Renal cortex interstitium (tissue), 11 donors: ENCODE measurements around the gene HOTAIR. TPM values are rescaled to one million over a fixed set of nuclear protein-coding genes. Genes with fewer than 3 reads are reported as not detected.
A peak's percentile ranks its signal among the peaks of the same experiment; 100 is the strongest.

ENCODE experiments used
- DNase-seq, 11 donors: peaks; one replicate each; pipeline ENCODE4 v3.0.0-alpha.2; 2013; ENCODE audit warnings: low read depth in 9 of 11, low spot score in 4 of 11; ENCODE audit errors: extremely low read depth in 1 of 11
- polyA plus RNA-seq, 3 donors: library from polyadenylated mRNA; unstranded; fragments of 120-200 nt; gene quantifications; one replicate each; pipeline ENCODE4 v1.2.1, GENCODE V29; 2013; ENCODE audit not compliant: insufficient read length in 3 of 3

HOTAIR gene
- polyA plus RNA-seq, 3 donors = 1.6 to 4.3 (median 3.0) TPM

DNA sequence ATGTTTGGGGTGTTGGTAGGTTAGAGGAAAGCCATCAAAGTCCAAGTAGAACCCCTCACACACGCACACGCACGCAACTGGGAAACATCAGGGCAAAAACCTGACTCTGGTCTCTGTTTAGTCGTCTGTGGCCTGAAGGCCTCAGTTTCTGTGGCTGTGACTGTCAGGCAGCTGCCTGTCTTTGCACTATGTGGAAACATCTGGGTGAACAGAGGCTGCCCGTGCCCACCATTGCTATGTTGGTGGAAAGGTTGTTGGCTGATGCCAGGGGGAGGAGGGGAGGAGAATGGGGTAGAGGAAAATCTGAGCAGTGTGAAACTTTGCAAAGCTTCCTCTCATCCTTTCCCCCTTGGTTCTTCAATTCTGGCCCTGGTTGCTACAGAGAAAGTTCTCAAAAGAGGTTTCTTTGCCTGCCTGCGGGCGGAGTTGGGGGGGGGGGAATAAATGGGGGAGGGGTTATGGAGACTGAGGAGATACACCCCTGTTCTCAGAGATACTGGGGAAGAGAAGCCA is 17.7 kb upstream of the HOTAIR start:
- no peak for DNase-seq

GRCh38 chr12:53991077-53991460 is 16.3 kb upstream of the HOTAIR start:
- no peak for DNase-seq

GRCh38 chr12:53990311-53991076 is 15.7 kb upstream of the HOTAIR start:
- no peak for DNase-seq

GRCh38 chr12:53989227-53990113 is 14.7 kb upstream of the HOTAIR start:
- no peak for DNase-seq

DNA sequence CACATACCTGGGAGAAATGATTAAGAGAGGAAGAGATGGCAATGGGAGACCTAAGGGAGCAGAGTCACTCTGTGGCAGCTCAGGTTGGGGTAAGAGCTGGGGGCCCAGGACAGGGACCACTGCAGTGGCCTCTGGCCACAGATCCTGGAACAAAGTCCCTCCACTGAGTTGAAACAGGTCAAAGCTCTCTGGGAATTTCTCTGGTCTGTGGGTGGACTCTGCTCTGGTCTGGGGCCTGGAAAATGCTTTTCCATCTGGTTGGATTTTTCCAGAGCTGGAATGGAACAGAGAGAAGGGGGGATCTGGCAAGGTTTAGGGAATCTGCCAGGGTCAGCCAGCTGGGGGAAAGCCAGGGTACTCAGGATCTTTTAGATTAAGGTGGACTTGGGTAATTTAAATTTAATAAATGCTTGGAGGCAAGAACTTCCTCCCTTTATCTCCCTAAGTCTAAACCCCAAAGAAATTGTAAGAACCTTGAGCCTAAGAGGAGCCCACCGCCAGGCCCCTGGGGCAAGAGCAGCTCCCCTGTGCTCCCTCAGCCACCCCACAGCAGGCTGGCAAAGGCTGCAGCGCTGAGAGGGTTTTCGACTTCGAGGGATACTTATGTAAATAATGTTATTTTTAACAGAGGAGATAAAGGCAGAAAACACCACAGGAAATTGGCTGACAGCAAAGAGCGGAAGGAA is 13.9 kb upstream of the HOTAIR start:
- no peak for DNase-seq

GRCh38 chr12:53987787-53988230 is 13.1 kb upstream of the HOTAIR start:
- no peak for DNase-seq

GRCh38 chr12:53986686-53987483 is 12.1 kb upstream of the HOTAIR start:
- DNase-seq = no peak

DNA sequence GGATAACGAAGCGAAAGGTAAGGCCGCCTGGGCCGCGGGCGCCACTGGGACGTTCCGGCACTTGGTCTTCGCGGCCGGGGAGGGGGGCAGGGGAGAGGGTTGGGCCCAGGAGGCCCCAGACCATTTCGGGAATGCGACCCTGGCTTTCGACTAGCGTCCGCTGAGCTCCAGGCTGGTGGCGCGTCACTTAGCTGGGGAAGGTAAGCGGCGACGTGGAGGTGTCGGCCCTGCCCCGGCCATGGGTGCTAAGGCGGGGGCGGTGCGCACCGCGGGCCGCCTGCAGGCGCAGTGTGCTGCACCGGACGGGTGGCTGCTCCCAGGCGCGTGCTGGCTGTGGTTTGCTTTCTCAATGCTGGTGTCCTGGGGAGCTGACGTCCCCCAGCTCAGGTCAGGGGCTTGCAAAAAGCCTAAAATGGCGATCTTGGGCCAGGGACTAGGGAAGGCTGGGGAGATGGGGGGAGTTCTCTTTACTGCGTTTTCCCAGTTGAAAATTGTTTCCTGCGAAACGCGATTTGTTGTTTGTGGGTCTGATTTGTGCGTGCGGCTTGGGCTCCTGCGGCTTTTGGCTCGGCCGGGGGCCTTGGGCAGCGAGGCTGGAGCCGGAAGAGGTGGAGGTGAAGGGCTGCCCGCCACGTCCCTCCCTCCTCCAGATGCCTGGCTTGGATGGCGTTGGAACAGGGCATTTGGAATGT is 11.4 kb upstream of the HOTAIR start:
- no peak for DNase-seq

DNA sequence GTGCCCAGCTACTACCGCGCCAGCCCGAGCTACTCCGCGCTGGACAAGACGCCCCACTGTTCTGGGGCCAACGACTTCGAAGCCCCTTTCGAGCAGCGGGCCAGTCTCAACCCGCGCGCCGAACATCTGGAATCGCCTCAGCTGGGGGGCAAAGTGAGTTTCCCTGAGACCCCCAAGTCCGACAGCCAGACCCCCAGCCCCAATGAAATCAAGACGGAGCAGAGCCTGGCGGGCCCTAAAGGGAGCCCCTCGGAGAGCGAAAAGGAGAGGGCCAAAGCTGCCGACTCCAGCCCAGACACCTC is 10.9 kb upstream of the HOTAIR start:
- DNase-seq = no peak

- peak; percentile 97 to 99 (median 98) for DNase-seq
These were observed 10.3 kb upstream of the HOTAIR start, which contains the start of gene HOXC10 for GRCh38 chr12:53984901-53985691. Gene HOXC10, plus strand, starts transcription at chr12:53985146. Its CDS starts 114 bp downstream, at chr12:53985260.

GRCh38 chr12:53983950-53984572 is 9.3 kb upstream of the HOTAIR start:
- DNase-seq = no peak

GRCh38 chr12:53983568-53983949 is 8.8 kb upstream of the HOTAIR start:
- DNase-seq = no peak

GRCh38 chr12:53982648-53983567 is 8.2 kb upstream of the HOTAIR start:
- DNase-seq = no peak

DNA sequence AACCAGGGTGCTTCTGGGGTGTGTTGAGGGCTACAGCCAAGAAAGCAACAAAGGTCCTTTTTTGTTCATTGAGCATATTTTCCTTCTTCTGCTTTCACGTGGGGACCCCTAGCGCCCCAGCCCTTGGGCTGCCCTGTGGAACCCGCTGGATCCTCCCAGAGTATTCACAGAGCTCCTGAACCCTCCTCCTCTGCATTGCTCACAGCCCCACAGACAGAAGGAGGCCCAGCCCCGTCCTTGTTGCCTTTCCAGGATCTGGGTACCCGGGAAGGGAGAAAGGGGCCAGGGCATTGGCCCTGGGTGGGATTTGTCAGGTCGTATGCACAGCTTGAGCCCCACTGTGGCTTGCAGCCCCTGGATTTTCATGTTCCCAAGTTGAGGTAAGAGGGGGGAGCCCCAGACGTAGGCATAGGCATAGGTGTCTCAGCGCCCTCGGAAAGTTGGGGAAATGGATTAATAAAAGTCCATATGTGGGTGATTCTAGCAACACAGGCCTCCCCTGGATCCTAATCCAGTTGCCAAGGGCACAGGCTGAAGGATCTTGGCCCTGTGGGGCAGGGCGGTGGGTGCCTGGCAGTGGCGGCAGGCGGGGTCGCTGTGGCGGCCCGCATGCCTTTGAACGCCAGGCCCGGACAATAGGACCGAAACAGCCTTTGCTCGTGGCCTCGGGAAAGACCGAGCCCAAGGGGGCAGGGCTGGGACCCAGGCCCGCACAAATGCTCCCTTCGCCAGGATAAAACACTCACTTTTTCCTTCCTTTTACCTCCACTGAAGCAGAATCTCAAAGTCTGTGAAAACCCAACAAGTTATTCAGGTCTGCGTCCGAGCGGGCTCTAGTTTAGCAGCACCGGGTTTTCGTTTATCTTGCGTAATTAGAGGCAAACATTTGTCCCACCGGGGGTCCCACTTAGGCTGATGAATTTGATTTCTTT is 7.1 kb upstream of the HOTAIR start:
- no peak for DNase-seq
